Measurements from ENCODE around the gene NT5DC1.
"Not testable (repeated sequence)": the region's sequence is repeated elsewhere in the genome, so short reads cannot be mapped to it uniquely, and the experiment has no call there.

GRCh38 chr6:116096048-116096759 lies 4.4 kb upstream of the NT5DC1 start:
- TF ChIP-seq, protein P1, sequence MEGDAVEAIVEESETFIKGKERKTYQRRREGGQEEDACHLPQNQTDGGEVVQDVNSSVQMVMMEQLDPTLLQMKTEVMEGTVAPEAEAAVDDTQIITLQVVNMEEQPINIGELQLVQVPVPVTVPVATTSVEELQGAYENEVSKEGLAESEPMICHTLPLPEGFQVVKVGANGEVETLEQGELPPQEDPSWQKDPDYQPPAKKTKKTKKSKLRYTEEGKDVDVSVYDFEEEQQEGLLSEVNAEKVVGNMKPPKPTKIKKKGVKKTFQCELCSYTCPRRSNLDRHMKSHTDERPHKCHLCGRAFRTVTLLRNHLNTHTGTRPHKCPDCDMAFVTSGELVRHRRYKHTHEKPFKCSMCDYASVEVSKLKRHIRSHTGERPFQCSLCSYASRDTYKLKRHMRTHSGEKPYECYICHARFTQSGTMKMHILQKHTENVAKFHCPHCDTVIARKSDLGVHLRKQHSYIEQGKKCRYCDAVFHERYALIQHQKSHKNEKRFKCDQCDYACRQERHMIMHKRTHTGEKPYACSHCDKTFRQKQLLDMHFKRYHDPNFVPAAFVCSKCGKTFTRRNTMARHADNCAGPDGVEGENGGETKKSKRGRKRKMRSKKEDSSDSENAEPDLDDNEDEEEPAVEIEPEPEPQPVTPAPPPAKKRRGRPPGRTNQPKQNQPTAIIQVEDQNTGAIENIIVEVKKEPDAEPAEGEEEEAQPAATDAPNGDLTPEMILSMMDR (IDR thresholded peaks at IDR 0.05): not testable (repeated sequence)
- TF ChIP-seq POLR2A (IDR thresholded peaks at IDR 0.05): not testable (repeated sequence)
